Natural killer cell (primary cell): Measurements from ENCODE around the gene PGLYRP4. TPM values are rescaled to one million over a fixed set of nuclear protein-coding genes. Genes with fewer than 3 reads are reported as not detected.

Experiments used
- ATAC-seq, 3 donors: fragments of 150-1000 bp in 2 of 3; fragments of 200-7000 bp in 1 of 3; cut with Tn5 transposase; 1 replicate in 1 of 3; 2 replicates in 2 of 3; pipeline ENCODE4 v1.10.0; 2021; ENCODE audit warnings: mild to moderate bottlenecking in 2 of 3, moderate library complexity in 2 of 3
- DNase-seq, 2 donors: peaks; one replicate each; pipeline versions ENCODE4 v3.0.0 to v3.0.0-alpha.2; 2013 to 2021; ENCODE audit warnings: mixed read lengths in 1 of 2
- H3K27ac ChIP-seq: one replicate; pipeline ENCODE4 v1.5.1; 2013; ENCODE audit warnings: mild to moderate bottlenecking, low read length
- H3K27me3 ChIP-seq: one replicate; pipeline ENCODE4 v1.6.1; 2013; ENCODE audit warnings: low read length; ENCODE audit not compliant: control insufficient read depth, insufficient read depth
- H3K36me3 ChIP-seq: one replicate; pipeline ENCODE4 v1.6.1; 2013; ENCODE audit warnings: low read length; ENCODE audit not compliant: control insufficient read depth, insufficient read depth
- H3K4me1 ChIP-seq: one replicate; pipeline ENCODE4 v1.6.1; 2013; ENCODE audit warnings: low read length; ENCODE audit not compliant: control insufficient read depth, insufficient read depth
- H3K4me3 ChIP-seq: one replicate; pipeline ENCODE4 v1.5.1; 2013; ENCODE audit warnings: low read length
- H3K9me3 ChIP-seq: one replicate; pipeline ENCODE4 v1.6.1; 2013; ENCODE audit warnings: low read length; ENCODE audit not compliant: control insufficient read depth, insufficient read depth
- H3K27ac Mint-ChIP-seq, 2 donors: one replicate each; pipeline ENCODE4 v1.8.0; 2022; ENCODE audit warnings: mild to moderate bottlenecking in 2 of 2, mixed read lengths in 2 of 2, moderate library complexity in 1 of 2
- H3K27me3 Mint-ChIP-seq, 2 donors: one replicate each; pipeline ENCODE4 v1.8.0; 2022; ENCODE audit warnings: low read depth in 2 of 2, mixed read lengths in 2 of 2
- H3K36me3 Mint-ChIP-seq: one replicate; pipeline ENCODE4 v1.8.0; 2022; ENCODE audit warnings: mixed read lengths
- H3K4me1 Mint-ChIP-seq, 2 donors: one replicate each; pipeline ENCODE4 v1.8.0; 2022; ENCODE audit warnings: mixed read lengths in 2 of 2
- H3K4me3 Mint-ChIP-seq: one replicate; pipeline ENCODE4 v1.8.0; 2022; ENCODE audit warnings: mild to moderate bottlenecking, moderate library complexity, mixed read lengths
- H3K9me3 Mint-ChIP-seq, 2 donors: one replicate each; pipeline ENCODE4 v1.8.0; 2022; ENCODE audit warnings: mixed read lengths in 2 of 2
- CTCF ChIP-seq: fragments of 200-600 bp; IDR thresholded peaks from one replicate; pipeline ENCODE4 v1.8.0; 2022; ENCODE audit warnings: antibody characterized with exemption
- WGBS: methylation state at CpG from one replicate; pipeline ENCODE4 v1.1.7; 2013; ENCODE audit warnings: missing lambda C conversion rate; ENCODE audit not compliant: insufficient coverage; 5-methylcytosine and 5-hydroxymethylcytosine counted together
- intact Hi-C: fragments of 100-400 bp; cut with micrococcal nuclease; formaldehyde crosslinking; loops from one replicate; pipeline ENCODE4 v1.14.2; 2022
- total RNA-seq, 4 donors: library from RNA; stranded (reverse); fragments of 120-200 nt in 1 of 4; gene quantifications; one replicate each; pipeline versions ENCODE4 v1.2.3 to v1.2.4, GENCODE V29; 2013 to 2022

PGLYRP4 gene
- total RNA-seq, 3 donors from 2014 or later (not counting 1 experiment from before 2014, with no cell fraction given), result not detected

- WGBS, result 56% methylated on average over 7 of the region's 9 CpGs
- peaks cover 30% of the 10 kb centered on the region for H3K4me1 ChIP-seq
- DNase-seq, result no peak
Observed at GRCh38 chr1:153343811-153344717, 4.6 kb downstream of the PGLYRP4 start.

GRCh38 chr1:153343040-153343681 lies 5.5 kb downstream of the PGLYRP4 start:
- H3K27ac Mint-ChIP-seq, result no peak overlapping the region
- ATAC-seq, result no peak
- peaks cover 49 to 59% of the 10 kb centered on the region in 2 donors for H3K27me3 Mint-ChIP-seq
- Histone ChIP-seq H3K4me1 (peaks cover 30% of the 10 kb centered on the region), H3K27me3 (peaks cover 5% of the 10 kb centered on the region), H3K36me3 (no peaks in the 10 kb centered on the region), H3K9me3 (no peaks in the 10 kb centered on the region), H3K4me3 (no peak overlapping the region), H3K27ac (no peak overlapping the region)
- H3K9me3 Mint-ChIP-seq, result no peaks in the 10 kb centered on the region
- WGBS, result 31% methylated on average over 5 of the region's 5 CpGs
- no peak for DNase-seq
- intact Hi-C loops, result no loop called here
- no peak overlapping the region for H3K4me3 Mint-ChIP-seq
- H3K36me3 Mint-ChIP-seq, result no peaks in the 10 kb centered on the region
- H3K4me1 Mint-ChIP-seq, result peaks cover 17 to 20% of the 10 kb centered on the region in 2 donors
- no peak for TF ChIP-seq CTCF

More at GRCh38 chr1:153343811-153344717, 4.6 kb downstream of the PGLYRP4 start:
- Mint-ChIP-seq H3K4me3 (no peak overlapping the region), H3K27me3 (peaks cover 48 to 53% of the 10 kb centered on the region in 2 donors), H3K9me3 (no peaks in the 10 kb centered on the region), H3K4me1 (peaks cover 17 to 20% of the 10 kb centered on the region in 2 donors), H3K36me3 (no peaks in the 10 kb centered on the region), H3K27ac (no peak overlapping the region)
- no peaks in the 10 kb centered on the region for H3K9me3 ChIP-seq
- ATAC-seq, result no peak
- no peak overlapping the region for H3K4me3 ChIP-seq
- intact Hi-C loops, result no loop called here
- H3K36me3 ChIP-seq, result no peaks in the 10 kb centered on the region
- TF ChIP-seq CTCF, result no peak
- no peak overlapping the region for H3K27ac ChIP-seq
- peaks cover 5% of the 10 kb centered on the region for H3K27me3 ChIP-seq

- DNase-seq, result no peak
- Mint-ChIP-seq H3K27me3 (peaks cover 46 to 56% of the 10 kb centered on the region in 2 donors), H3K4me1 (peaks cover 17 to 20% of the 10 kb centered on the region in 2 donors), H3K36me3 (no peaks in the 10 kb centered on the region), H3K4me3 (no peak overlapping the region), H3K9me3 (no peaks in the 10 kb centered on the region), H3K27ac (no peak overlapping the region)
- intact Hi-C loops, result no loop called here
- no peak for ATAC-seq
- Histone ChIP-seq H3K9me3 (no peaks in the 10 kb centered on the region), H3K4me1 (peaks cover 30% of the 10 kb centered on the region), H3K4me3 (no peak overlapping the region), H3K27me3 (peaks cover 5% of the 10 kb centered on the region), H3K36me3 (no peaks in the 10 kb centered on the region), H3K27ac (no peak overlapping the region)
- TF ChIP-seq CTCF, result no peak
- 76% methylated on average over 3 of the region's 3 CpGs for WGBS
Observed at GRCh38 chr1:153342178-153342577, 6.5 kb downstream of the PGLYRP4 start.
